GM23338 (cell line): ENCODE data around the gene UBA5.

Source experiments
- CREB1 ChIP-seq: fragments of 250-450 bp; sonication (Bioruptor Pico); IDR thresholded peaks from 2 replicates; pipeline ENCODE4 v1.5.0; 2020; ENCODE audit warnings: low read depth, mild to moderate bottlenecking, moderate library complexity
- EZH2 ChIP-seq: fragments of 200-600 bp; sonication (generic); IDR thresholded peaks from one replicate; pipeline ENCODE4 v1.8.0; 2017; ENCODE audit warnings: antibody characterized with exemption, mild to moderate bottlenecking, low read depth; ENCODE audit not compliant: unreplicated experiment
- EZH2phosphoT487 ChIP-seq: fragments of 200-600 bp; sonication (generic); IDR thresholded peaks from one replicate; pipeline ENCODE4 v1.8.1; 2018; ENCODE audit warnings: antibody characterized with exemption; ENCODE audit not compliant: unreplicated experiment
- JUNB ChIP-seq: IDR thresholded peaks from one replicate; pipeline ENCODE4 v1.6.1; 2016; ENCODE audit warnings: antibody characterized with exemption; ENCODE audit not compliant: unreplicated experiment
- POLR2AphosphoS5 ChIP-seq: IDR thresholded peaks from 2 replicates; pipeline ENCODE4 v1.6.1; 2016; ENCODE audit warnings: antibody characterized with exemption, low read depth
- STAT1 ChIP-seq: IDR thresholded peaks from one replicate; pipeline ENCODE4 v1.6.1; 2016; ENCODE audit warnings: antibody characterized with exemption; ENCODE audit not compliant: unreplicated experiment
- ZNF114 ChIP-seq: fragments of 250-450 bp; sonication (Bioruptor Pico); IDR thresholded peaks from 2 replicates; pipeline ENCODE4 v1.5.0; 2020; ENCODE audit warnings: mild to moderate bottlenecking, moderate library complexity
- ZNF331 ChIP-seq: fragments of 250-450 bp; sonication (Bioruptor Pico); IDR thresholded peaks from 2 replicates; pipeline ENCODE4 v1.5.0; 2020; ENCODE audit warnings: low read depth, mild to moderate bottlenecking, moderate library complexity
- TF ChIP-seq, protein P1 (sequence below), 2 experiments: fragments of 200-600 bp in 1 of 2; sonication (generic) in 1 of 2; conservative IDR thresholded peaks; 2 replicates each; pipeline versions ENCODE4 v1.5.1 to v1.6.1; 2016 to 2017; ENCODE audit warnings: antibody characterized with exemption in 2 of 2, low read depth in 2 of 2, mild to moderate bottlenecking in 2 of 2, moderate library complexity in 1 of 2
- TF ChIP-seq, protein P2 (sequence below): IDR thresholded peaks from one replicate; pipeline ENCODE4 v1.6.1; 2018; ENCODE audit warnings: antibody characterized with exemption; ENCODE audit not compliant: unreplicated experiment
- TF ChIP-seq, protein P3 (sequence below): IDR thresholded peaks from 2 replicates; pipeline ENCODE4 v1.6.1; 2016; ENCODE audit warnings: antibody characterized with exemption

DNA sequence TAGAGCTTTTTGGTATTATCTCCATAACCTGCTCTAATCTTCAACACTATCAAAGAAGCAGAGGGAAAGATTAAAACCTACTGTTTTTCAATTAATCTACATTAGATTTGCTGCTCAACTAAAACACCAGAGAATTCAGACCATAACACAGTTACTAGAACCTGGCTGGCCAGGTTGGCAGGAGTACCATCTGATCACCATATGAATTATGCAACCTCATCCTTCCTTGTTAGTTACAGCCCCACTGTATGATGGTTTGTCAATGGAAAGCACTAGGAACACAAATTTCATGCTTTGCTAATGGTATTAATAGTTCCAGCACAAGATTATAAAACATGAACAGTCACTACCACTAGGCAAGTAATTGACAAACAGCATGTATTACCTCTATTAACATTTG lies 56.2 kb downstream of the UBA5 start:
- TF ChIP-seq, protein P1, sequence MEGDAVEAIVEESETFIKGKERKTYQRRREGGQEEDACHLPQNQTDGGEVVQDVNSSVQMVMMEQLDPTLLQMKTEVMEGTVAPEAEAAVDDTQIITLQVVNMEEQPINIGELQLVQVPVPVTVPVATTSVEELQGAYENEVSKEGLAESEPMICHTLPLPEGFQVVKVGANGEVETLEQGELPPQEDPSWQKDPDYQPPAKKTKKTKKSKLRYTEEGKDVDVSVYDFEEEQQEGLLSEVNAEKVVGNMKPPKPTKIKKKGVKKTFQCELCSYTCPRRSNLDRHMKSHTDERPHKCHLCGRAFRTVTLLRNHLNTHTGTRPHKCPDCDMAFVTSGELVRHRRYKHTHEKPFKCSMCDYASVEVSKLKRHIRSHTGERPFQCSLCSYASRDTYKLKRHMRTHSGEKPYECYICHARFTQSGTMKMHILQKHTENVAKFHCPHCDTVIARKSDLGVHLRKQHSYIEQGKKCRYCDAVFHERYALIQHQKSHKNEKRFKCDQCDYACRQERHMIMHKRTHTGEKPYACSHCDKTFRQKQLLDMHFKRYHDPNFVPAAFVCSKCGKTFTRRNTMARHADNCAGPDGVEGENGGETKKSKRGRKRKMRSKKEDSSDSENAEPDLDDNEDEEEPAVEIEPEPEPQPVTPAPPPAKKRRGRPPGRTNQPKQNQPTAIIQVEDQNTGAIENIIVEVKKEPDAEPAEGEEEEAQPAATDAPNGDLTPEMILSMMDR (conservative IDR thresholded peaks at IDR 0.05; ENCODE audit: low read depth in 2 of 2), result no peak
- TF ChIP-seq EZH2 (no peak), POLR2AphosphoS5 (no peak), CREB1 (CRISPR knock-in tag) (no peak), EZH2phosphoT487 (no peak), JUNB (no peak), ZNF114 (no peak), STAT1 (no peak), ZNF331 (CRISPR knock-in tag) (no peak)
- TF ChIP-seq, protein P2, sequence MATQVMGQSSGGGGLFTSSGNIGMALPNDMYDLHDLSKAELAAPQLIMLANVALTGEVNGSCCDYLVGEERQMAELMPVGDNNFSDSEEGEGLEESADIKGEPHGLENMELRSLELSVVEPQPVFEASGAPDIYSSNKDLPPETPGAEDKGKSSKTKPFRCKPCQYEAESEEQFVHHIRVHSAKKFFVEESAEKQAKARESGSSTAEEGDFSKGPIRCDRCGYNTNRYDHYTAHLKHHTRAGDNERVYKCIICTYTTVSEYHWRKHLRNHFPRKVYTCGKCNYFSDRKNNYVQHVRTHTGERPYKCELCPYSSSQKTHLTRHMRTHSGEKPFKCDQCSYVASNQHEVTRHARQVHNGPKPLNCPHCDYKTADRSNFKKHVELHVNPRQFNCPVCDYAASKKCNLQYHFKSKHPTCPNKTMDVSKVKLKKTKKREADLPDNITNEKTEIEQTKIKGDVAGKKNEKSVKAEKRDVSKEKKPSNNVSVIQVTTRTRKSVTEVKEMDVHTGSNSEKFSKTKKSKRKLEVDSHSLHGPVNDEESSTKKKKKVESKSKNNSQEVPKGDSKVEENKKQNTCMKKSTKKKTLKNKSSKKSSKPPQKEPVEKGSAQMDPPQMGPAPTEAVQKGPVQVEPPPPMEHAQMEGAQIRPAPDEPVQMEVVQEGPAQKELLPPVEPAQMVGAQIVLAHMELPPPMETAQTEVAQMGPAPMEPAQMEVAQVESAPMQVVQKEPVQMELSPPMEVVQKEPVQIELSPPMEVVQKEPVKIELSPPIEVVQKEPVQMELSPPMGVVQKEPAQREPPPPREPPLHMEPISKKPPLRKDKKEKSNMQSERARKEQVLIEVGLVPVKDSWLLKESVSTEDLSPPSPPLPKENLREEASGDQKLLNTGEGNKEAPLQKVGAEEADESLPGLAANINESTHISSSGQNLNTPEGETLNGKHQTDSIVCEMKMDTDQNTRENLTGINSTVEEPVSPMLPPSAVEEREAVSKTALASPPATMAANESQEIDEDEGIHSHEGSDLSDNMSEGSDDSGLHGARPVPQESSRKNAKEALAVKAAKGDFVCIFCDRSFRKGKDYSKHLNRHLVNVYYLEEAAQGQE, result no peak
- TF ChIP-seq, protein P3, sequence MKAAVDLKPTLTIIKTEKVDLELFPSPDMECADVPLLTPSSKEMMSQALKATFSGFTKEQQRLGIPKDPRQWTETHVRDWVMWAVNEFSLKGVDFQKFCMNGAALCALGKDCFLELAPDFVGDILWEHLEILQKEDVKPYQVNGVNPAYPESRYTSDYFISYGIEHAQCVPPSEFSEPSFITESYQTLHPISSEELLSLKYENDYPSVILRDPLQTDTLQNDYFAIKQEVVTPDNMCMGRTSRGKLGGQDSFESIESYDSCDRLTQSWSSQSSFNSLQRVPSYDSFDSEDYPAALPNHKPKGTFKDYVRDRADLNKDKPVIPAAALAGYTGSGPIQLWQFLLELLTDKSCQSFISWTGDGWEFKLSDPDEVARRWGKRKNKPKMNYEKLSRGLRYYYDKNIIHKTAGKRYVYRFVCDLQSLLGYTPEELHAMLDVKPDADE, result no peak
